ENCODE measurements around the gene HEMK1.

GRCh38 chr3:50633230-50633790 lies 64.0 kb downstream of the HEMK1 start:
- TF ChIP-seq, protein P1, sequence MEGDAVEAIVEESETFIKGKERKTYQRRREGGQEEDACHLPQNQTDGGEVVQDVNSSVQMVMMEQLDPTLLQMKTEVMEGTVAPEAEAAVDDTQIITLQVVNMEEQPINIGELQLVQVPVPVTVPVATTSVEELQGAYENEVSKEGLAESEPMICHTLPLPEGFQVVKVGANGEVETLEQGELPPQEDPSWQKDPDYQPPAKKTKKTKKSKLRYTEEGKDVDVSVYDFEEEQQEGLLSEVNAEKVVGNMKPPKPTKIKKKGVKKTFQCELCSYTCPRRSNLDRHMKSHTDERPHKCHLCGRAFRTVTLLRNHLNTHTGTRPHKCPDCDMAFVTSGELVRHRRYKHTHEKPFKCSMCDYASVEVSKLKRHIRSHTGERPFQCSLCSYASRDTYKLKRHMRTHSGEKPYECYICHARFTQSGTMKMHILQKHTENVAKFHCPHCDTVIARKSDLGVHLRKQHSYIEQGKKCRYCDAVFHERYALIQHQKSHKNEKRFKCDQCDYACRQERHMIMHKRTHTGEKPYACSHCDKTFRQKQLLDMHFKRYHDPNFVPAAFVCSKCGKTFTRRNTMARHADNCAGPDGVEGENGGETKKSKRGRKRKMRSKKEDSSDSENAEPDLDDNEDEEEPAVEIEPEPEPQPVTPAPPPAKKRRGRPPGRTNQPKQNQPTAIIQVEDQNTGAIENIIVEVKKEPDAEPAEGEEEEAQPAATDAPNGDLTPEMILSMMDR (IDR thresholded peaks at IDR 0.05), result no peak
- TF ChIP-seq POLR2A (IDR thresholded peaks at IDR 0.05), result no peak
- TF ChIP-seq EP300 (IDR thresholded peaks at IDR 0.05), result no peak

Data from upper lobe of left lung (tissue), 4 donors.